Endothelial cell of hepatic sinusoid (primary cell): Measurements from ENCODE around the gene ZBTB43.
"Not testable (repeated sequence)": the region's sequence is repeated elsewhere in the genome, so short reads cannot be mapped to it uniquely, and the experiment has no call there.

Experiments
- in situ Hi-C: cut with HindIII; loops from 2 replicates; pipeline ENCODE4 v1.10.0; 2017; ENCODE audit warnings: low sequenced_read_pairs

ZBTB43 gene

DNA sequence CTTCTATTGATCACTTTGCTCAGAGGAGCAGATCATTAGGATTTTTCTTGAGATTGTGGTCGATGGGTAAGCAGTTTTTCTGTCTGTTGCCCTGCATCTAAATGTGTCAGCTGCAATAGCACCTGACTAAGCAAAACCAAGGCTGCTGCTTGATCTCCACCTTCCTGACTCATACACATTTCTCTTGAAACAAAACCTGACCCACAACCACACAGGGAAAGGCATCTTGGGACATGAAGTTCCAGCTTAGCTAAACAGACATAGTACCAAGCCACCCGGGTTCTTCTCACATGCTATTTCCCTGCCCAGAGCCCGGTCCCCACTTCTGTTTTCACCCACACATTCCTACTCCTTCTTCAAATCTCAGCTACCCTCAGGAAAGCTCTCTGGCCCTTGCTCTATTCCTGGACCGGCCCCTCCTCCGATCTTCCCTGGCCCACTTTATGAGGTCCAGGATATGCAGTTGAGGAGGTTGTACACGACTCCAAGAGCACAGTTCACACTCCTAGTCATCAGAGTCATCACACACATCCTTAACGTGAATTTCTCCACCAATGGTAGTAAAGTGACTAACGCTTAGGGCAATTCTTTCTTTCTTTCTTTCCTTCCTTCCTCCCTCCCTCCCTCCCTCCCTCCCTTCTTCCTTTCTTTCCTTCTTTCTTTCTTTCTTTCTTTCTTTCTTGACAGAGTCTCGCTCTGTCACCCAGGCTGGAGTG is 16.0 kb upstream of the ZBTB43 start:
- in situ Hi-C loops, result loop anchor here (5.0 kb wide), 1 partner anchor 91 kb away; no protein-coding TSS in a partner anchor

DNA sequence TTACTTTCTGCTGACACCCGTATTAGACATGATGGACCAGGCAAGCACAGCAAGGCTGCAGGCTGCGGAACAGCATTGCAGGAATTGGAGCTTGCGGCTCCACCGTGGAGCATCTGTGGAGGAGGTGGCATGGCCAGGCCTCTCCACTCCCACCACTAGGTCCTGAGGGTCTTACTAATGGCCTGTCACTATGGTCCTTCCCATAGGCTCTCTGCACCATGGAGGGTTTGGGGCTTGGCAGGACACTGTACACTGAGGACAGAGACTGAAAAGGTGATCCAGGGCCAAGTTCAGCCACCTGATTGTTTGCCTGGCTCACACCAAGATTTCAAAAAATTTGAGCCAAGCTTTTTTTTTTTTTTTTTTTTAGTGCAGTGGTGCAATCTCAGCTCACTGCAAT is 14.3 kb upstream of the ZBTB43 start:
- in situ Hi-C loops, result no loop called here

DNA sequence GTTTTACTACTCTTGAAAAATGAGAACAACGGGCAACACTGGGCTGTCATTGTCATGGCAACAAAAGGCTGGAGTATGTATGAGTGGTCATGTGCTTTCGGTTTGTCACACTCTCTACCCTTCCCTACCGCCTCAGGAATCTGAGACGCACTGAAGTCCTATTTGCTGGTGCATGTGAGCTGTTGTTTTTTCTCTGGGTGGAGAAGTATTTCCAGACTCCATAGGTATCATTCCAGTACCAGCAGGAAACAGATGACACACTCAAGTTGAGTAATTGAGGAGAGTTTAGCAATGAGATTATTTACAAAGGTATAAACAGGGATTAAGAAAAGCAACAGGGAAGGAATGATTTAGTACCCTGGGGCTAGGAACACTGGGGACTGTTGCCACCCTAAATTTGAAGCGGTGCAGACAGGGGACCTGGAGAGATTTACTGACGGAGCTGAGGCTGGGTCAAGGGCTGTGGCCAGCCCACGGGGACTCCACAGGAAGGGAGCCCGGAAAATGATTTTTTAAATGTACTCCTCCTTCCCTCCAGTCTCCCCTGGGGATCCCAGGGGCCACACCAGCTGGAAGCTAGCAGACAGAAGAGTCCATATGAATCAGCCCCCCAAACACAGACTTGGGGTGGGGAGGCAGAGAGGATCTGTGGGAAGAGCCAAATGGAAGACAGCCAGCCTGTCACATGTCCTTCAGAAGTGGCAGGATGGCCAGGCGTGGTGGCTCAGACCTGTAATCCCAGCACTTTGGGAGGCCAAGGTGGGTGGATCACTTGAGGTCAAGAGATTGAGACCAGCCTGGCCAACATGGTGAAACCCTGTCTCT is 13.2 kb upstream of the ZBTB43 start:
- in situ Hi-C loops, result no loop called here

DNA sequence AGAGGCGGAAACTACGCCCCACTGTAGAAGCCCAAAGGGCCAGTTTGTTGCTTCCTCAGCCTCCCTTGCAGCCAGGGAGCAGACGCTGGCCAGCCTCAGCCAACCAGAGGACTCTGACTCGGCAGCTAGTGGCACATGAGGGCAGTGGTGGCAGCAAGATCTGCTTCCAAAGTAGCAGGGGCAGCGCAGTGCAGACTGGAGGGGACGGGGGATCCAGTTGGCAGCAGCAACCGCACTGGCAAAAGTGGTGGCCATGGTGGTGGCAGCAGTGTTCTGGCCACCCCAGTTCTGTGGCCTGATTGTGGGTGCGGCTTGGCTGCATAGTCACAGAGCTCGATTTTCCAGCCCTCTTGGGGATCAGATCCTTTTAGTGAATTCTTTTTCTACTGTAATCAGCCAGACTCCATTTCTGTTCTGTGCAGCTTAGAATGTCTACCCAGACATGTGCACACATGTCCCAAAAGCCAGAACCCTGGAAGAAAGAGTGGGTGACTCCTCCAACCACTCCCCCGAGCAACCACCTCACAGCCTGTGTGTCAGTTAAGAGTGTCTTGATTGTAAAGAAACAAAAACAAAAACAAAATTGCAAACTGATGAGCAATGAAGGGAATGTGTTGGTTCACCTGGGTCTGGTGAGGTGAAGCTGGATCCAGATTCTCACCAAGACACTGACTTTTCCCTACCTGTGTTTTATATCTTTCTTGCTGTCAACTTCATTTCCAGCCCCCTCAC is 11.0 kb upstream of the ZBTB43 start:
- in situ Hi-C loops, result no loop called here

DNA sequence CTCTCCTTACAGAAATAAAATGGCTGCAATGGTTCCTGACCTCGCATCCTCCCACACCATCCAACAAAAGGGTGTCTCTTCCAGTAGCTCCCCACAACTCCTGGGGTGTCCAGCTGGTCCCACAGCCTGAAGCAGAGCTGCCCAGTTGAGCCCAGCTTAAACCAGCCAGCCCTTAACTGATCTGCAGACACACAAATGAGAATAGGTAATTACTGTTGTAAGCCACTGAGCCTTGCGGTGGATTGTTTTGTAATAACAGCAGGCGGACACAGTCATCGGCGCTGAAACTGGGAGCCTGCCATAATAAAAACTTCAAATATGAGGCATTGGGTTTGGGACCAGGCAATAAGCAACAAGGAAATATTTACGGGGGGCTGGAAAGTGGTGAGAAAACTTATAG is 10.4 kb upstream of the ZBTB43 start:
- in situ Hi-C loops, result no loop called here

DNA sequence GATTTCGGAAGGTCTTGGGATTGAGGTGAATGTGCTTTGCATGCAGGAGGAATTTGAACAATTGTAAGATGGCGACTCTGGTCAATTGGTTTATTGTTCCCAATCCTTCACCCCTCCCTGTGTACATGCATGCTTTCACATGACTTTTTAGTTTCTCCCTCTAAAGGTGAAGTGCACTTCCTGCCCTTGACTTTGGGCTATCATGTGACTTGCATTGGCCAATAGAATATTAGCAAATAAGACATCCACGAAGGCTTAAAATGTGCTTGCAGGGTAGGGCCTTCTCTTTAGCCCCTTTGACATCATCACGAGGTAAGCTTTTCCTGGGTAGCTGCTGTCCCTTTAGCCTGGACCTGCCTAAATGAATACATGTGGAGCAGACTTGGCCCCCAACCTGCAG is 8.1 kb upstream of the ZBTB43 start:
- in situ Hi-C loops, result no loop called here

DNA sequence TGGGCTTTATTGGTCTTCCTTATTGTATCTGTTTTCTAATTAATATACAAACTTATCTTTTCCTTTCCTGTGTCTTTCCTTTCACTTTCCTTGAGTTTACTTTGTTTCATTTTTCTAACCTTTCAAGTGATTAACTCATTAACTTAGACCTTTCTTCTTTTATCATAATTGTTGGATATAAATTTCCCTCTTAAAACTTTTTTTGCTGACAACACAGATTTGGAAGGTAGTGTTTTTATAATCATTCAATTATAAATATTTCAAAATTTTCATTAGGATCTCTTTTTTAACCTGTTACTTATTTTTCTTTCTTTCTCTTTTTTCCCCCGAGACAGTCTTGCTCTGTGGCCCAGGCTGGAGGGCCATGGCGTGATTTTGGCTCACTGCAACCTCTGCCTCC is 6.9 kb upstream of the ZBTB43 start:
- in situ Hi-C loops, result no loop called here

DNA sequence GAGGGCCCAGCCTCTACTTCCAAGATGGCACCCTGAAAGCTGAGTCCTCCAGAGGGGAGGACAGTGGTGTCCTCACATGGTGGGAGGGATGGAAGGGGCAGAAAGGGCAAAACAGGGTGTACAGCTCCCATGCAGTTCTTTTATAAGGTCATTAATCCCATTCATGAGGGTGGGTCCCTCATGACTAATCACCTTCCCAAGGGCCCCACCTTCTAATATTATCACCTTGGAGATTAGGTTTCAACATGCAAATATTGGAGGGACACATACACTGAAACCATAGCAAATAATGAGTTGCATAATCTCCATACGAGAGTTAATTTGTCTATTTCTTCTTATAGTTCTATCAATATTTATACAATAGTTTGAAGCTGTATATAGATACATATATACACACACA is 5.8 kb upstream of the ZBTB43 start:
- in situ Hi-C loops, result no loop called here

DNA sequence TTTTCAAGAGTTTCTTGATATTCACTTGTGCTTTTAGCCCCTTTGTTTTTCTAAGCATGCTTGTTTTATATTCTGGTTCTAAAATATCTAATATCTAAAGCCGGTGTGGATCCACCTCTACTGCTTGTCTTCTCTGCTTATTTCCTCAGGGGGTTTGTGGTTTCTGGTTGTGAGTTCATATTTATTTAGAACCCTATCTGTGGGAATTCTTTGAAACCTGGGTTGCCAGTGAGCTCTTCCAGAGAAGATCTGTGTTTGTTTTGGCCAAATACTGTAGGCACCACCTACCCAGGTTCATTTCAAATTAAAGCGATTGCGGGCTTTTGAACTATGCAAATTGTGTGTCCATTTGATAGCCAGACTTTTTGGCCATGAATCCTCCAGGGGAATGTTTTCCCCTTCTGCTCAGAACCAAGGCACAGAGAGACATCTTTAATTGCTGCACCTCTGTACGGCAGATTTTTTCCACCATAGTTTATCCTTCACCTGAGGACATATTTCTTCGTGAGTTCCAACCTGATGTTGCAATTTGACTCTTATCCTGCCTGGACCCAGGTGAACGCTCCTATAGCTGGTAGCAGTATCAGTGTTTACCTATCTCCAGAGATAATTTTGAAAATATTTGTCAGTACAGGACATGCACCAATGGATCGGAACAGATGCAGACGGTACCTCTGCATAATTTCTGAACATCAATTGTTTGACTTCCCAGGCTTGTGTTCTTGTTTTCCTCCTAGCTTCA is 2.4 kb upstream of the ZBTB43 start:
- in situ Hi-C loops, result no loop called here

DNA sequence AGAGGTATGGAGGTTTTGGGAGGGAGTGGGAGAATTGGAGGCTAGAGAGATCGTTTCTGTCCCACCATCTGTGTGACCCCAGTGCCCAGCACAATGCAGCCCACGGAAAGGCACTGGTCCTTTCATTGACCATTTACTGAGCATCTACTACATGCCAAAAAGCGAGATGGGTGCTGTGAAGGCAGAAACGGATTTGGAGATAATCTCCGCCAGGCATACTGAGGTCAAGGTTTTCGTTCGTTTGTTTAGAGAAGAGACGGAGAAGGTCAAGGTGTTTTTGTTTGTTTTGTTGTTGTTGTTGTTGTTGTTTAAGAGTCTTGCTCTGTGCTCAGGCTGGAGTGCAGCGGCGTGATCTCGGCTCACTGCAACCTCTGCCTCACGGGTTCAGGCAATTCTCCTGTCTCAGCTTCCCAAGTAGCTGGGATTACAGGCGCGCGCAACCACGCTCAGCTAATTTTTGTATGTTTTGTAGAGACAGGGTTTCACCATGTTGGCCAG is 593 bp upstream of the ZBTB43 start:
- in situ Hi-C loops, result no loop called here

DNA sequence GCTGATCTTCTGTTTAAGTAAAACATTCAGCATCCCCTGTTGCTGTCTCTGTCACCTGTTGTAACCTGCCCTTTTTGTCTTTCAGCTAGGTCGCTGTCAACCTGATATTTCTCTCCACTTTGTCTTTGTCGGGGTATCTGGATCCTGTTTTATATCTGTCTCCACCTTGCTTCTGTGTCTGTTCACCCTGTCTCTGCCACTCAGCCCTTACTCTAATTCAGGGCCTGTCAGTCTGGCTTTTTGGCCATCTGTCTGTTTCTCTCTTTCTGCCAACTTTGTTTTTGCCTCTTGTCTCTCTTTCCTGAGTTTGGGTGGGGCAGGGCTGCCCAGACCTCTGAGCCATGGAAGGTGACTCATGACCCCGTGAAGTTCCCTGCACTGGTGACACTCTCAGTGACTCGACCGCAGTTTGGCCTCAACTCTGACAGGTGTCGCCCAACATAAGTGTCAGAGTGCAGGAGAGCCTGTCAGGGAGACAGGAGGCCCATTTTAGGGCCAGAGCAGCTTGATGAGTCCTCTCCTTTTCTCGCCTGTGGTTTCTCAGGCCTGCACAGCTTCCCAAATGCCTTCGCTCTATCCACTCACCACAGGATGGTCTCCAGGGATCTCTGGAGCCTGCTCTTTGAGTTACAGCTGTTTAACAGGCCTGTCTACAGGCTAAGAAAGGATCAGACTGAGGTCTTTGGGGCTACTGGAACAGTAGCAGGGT is 868 bp downstream of the ZBTB43 start:
- in situ Hi-C loops, result no loop called here

DNA sequence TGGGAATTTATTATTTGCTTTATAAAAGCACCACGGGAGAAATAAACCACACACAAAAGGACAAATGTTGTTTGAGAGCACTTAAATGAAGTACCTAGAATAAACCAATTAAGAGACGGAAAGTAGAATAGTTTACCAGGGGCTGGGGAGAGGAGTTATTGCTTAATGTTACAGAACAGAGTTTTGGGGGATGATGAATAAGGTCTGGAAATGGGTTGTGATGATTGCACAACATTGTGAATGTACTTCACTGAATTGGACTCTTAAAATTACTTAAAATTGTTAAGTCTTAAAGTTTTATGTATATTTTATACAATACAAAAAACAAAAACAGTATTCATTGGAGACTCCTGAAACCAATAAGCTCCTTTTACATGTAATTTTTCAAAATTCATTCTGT is 1.5 kb downstream of the ZBTB43 start:
- in situ Hi-C loops, result no loop called here

DNA sequence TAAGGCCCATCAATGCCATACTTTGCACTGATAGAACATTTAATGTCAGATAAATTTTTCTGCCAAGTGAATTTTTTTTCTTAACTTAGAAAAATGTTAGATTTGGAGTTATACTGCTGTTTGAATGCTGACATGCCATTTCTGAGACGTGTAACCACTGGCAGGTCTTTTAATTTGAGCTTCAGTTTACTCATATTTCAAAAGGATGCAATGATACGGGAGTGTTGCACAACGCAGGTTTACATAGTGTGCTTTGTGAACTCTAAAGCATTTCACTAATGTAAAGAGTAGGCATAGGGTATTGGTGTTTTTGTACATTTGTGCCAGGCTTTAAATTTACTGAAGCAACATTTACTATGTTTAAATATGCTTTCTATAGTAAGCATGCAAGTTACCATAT is 4.2 kb downstream of the ZBTB43 start:
- in situ Hi-C loops, result no loop called here

DNA sequence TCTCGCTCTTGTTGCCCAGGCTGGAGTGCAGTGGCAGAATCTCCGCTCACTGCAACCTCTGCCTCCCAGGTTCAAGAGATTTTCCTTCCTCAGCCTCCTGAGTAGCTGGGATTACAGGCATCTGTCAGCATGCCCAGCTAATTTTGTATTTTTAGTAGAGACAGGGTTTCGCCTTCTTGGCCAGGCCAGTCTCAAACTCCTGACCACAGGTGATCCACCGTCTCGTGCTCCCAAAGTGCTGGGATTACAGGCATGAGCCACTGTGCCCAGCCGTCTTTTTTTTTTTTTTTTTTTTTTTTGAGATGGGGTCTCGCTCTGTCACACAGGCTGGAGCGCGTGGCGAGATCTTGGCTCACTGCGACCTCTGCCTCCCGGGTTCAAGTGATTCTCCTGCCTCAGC is 5.4 kb downstream of the ZBTB43 start:
- in situ Hi-C loops, result not testable (repeated sequence)

DNA sequence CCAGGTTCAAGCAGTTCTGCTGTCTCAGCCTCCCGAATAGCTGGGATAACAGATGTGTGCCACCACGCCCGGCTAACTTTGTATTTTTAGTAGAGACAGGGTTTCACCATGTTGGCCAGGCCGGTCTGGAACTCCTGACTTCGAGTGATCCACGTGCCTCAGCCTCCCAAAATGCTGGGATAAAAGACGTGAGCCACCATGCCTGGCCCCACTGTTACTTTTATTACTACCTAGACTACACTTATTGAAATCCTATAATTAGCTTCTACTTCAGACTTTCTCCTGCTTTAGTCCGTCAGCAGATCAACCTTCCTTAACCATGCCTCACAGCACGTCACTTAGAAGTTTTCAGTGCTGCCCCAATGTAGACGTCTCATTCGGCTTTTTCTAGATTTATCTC is 8.2 kb downstream of the ZBTB43 start:
- in situ Hi-C loops, result no loop called here

DNA sequence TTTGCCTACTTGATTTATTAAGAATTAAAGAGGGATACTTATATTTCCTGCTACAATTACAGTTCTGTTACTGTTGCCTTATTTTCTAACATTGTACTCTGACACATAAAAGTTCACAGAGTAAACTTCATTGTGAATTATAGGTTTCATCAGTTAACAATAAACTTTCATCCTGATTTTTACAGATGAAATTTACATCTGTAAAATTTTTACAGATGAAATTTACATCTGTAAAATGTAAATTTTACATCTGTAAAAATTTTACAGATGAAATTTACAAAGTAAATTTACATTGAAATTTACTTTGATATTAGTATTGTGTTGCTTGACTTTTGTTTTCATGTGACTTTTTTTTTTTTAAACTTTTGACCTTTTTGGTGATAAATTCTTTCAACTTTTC is 9.3 kb downstream of the ZBTB43 start:
- in situ Hi-C loops, result no loop called here

DNA sequence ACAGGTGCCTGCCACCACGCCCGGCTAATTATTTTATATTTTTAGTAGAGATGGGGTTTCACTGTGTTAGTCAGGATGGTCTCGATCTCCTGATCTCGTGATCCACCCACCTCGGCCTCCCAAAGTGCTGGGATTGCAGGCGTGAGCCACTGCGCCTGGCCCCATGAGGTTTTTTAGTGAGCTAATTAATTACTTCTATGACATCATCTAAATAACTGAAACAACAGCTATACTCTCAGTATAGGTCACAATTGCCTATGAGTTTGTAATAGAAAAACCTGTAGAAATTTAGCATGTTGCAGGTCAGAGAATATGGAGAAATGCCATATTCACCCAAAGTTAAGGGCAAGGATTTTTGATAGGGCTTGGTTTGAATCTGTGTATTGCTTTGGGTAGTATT is 12.8 kb downstream of the ZBTB43 start:
- in situ Hi-C loops, result not testable (repeated sequence)

DNA sequence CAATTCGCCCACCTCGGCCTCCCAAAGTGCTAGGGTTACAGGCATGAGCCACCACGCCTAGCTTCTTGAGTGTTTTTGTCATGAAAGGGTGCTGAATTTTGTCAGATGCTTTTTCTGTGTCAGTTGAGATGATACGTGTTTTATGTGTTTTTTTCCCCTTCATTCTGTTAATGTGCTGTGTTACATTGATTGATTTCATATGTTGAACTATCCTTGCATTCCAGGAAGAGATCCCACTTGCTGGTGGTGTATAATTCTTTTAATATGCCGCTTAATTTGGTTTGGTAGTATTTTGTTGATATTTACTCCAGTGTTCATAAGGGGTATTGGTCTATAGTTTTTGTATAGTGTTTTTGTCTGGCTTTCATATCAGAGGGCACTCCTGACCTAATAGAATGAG is 13.6 kb downstream of the ZBTB43 start:
- in situ Hi-C loops, result no loop called here

DNA sequence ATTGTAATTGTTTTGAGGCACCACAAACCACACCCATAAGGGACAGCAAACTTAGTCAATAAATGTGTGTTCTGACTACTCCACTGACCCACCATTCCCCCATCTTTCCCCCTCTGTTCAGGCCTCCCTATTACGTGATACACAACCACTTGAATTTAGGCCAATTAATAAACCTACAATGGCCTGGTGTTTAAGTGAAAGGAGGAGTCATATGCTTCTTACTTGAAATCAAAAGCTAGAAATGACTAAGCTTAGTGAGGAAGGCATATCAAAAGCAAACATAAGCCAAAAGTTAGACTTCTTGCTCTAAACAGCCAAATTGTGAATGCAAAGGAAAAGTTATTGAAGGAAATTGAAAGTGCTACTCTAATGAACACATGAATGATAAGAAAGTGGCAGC is 14.6 kb downstream of the ZBTB43 start:
- in situ Hi-C loops, result no loop called here

DNA sequence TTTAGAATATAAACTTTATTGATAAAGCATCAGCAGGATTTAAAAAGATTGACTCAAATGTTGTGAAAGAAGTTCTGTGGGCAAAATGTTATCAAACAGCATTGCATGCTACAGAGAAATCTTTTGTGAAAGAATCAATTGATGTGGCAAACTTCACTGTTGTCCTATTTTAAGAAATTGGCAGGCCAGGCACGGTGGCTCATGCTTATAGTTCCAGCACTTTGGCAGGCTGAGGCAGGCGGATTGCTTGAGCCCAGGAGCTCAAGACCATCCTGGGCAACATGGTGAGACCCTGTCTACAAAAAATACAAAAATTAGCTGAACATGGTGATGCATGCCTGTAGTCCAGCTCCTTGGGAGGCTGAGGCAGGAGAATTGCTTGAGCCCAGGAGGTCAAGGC is 17.4 kb downstream of the ZBTB43 start:
- in situ Hi-C loops, result no loop called here
